GM18868 (cell line): ENCODE measurements around the gene MRPL54.
A peak's percentile ranks its signal among the peaks of the same experiment; 100 is the strongest.
"Not testable (repeated sequence)": the region's sequence is repeated elsewhere in the genome, so short reads cannot be mapped to it uniquely, and the experiment has no call there.

Experiments used
- ATAC-seq: cut with Tn5 transposase; IDR thresholded peaks from one replicate; pipeline ENCODE4 v1.9.1; 2021; ENCODE audit warnings: mild to moderate bottlenecking, moderate library complexity; ENCODE audit not compliant: unreplicated experiment

MRPL54 gene

DNA sequence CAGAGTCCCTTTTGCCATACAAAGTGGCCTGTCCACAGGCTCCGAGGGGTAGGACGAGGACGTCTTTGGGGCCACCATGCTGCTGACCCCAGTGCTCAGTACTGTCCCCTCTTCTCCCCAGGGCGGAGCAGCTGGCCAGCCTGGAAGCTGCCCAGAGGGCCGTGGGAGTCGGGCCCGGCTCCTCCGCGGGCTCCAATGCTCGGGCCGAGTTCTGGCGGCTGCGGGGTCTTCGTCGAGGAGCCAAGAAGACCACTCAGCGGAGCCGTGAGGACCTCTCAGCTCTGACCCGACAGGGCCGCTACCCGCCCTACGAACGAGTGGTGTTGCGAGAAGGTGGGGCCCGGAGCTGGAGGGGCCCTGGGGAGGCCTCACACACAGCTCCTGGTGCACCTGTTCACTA is 22.1 kb upstream of the MRPL54 start:
- ATAC-seq: no peak

GRCh38 chr19:3743486-3743885 is 19.0 kb upstream of the MRPL54 start:
- ATAC-seq: no peak

GRCh38 chr19:3745363-3746045 is 17.0 kb upstream of the MRPL54 start:
- no peak for ATAC-seq

GRCh38 chr19:3746371-3747056 is 16.0 kb upstream of the MRPL54 start:
- no peak for ATAC-seq

- ATAC-seq: no peak
Measured at GRCh38 chr19:3748965-3749364, 13.5 kb upstream of the MRPL54 start.

- ATAC-seq: no peak
Measured at GRCh38 chr19:3750211-3750610, 12.3 kb upstream of the MRPL54 start.

DNA sequence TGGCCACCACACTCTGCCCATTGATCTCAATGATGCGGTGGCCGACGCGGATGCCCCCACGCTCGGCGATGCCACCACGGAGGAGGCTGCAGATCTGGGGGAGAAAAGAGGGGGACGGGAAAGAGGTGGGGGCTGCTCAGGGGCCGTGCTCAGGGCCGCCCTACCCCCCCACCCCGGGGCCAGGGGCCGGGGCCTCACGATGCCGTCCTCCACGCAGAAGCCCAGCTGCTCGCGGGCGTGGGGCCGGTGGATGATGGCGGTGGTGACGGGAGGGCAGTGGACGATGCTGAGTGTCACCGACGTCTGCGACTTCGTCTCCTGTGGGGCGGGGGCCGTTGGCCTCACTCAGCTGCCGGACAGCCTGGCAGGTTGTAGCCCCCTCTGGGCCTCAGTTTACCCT is 11.2 kb upstream of the MRPL54 start:
- ATAC-seq: no peak

- no peak for ATAC-seq
Measured at GRCh38 chr19:3752492-3752891, 10.0 kb upstream of the MRPL54 start.

- no peak for ATAC-seq
Measured at GRCh38 chr19:3753631-3754410, 8.7 kb upstream of the MRPL54 start.

- ATAC-seq: not testable (repeated sequence)
Measured at GRCh38 chr19:3757705-3758104, 4.8 kb upstream of the MRPL54 start.

DNA sequence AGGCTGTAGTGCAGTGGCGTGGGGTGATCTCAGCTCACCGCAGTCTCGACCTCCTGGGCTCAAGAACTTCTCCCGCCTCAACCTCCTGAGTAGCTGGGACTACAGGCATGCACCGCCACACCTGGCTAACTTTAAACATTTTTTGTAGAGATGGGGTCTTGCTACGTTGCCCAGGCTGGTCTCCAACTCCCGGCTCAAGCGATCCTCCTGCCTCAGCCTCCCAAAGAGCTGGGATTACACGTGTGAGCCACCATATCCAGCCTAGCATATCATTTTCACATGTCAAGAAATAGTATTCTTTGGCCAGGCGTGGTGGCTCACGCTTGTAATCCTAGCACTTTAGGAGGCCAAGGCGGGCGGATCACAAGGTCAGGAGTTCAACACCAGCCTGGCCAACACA is 4.2 kb upstream of the MRPL54 start:
- ATAC-seq: not testable (repeated sequence)

DNA sequence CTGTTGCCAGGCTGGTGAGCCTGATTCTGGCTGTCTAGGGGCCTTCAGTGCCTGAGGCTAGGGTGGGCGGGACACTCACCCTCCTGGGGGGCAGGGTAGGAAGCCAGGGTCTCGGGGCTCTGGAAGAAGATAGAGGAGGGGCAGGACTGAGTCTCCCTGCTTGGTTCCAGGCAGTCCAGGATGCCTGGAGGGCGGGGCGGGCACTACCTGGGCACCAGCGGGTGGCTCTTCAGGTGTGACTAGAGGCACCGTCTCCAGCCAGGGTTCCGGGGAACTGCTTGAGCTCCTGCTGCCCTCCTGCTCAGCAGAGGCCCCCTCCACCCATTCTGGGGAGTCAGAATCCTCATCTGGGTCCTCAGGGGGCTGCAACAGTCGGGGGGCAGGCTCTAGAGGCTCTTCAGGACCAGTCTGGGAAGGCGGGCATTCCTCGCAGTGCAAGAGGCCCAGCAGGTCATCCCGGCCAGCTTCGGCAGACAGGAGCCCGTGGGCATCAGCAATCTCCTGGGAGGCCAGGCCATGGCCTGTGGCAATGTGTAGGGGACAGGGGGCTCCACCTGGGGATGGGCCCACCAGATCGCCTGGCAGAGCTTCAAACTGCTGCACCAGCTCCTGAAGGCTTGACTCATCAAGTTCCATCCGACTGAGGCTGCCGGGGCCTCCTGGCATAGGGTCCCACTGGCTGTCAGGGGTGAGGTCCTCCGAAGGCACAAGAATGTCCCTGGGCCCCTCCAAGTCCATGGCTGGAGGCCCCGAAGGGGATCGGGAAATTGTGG is 2.8 kb upstream of the MRPL54 start:
- ATAC-seq: no peak

DNA sequence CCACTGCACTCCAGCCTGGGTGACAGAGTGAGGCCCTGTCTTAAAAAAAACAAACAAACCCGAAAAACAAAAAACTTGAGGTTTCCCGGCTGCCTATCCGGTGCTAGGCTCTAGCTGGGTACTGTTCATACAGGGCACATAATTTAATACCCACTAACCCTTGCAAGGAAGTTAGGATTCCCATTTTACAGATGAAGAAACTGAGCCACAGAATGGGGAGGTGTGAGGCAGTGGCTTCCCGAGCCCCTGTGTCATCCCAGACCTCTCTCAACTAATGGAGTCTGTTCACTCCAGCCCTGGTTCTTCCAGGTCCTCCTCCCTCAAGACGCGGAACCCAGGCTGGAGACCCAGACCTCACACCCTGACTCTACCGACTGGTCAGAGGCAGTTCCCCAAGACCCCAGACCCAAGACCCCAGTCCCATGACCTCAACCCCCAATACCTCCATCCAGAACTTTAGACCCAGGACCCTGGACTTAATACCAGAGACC is 1.6 kb upstream of the MRPL54 start:
- ATAC-seq: no peak

DNA sequence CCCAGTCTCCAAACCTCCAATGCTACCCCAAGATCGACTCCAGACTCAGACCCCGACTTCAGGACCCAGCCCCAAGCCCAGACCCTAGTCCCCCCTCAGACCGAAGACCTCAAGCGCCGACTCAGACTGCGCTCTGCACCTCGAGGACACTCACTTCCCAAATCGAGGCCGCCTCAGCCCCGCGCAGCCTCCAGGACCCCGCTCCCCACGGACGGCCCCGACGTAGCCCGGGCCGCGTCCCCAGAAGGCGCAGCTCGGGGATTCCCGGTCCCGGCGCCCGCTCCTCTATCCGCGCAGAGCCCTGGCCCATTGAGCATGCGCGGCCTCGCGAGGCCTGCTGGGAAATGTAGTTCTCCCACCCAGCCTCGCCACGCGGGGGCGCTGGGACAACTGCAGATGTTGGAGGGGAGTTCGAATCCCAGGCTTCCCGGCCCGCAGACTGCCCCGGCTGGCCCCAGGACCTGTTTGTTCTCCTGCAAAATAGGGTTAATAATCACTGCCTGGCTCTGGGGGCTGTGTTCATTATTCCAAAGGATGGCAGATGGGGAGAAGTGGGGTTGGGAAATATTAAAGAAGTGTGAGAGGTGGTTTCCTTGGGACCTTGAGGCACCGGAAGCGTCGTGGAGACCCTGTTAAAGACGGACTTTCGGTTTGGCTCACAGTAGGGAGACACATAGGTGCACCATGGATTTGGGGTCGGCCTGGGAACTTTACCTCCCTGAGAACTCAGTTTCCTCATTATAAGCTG is 926 bp upstream of the MRPL54 start, which contains the start of gene APBA3:
TSS of gene APBA3 (minus strand) at position 311 of the 748 bp plus-strand sequence. CDS start 1,428 bp downstream, outside the sequence.
- ATAC-seq: peak; percentile 54

- ATAC-seq: no peak
Measured at GRCh38 chr19:3762130-3762473, 380 bp upstream of the MRPL54 start.

GRCh38 chr19:3765121-3765520 is 2.6 kb downstream of the MRPL54 start:
- no peak for ATAC-seq

GRCh38 chr19:3765757-3766156 is 3.3 kb downstream of the MRPL54 start:
- ATAC-seq: not testable (repeated sequence)

- ATAC-seq: no peak
Measured at GRCh38 chr19:3766520-3766919, 4.0 kb downstream of the MRPL54 start.

GRCh38 chr19:3767050-3767449 is 4.6 kb downstream of the MRPL54 start:
- ATAC-seq: no peak
